K562 (cell line): ENCODE data around the gene EPHA10. TPM values are rescaled to one million over a fixed set of nuclear protein-coding genes. Genes with fewer than 3 reads are reported as not detected.

Experiments
- ATAC-seq: fragments of 200-7000 bp; cut with Tn5 transposase; 3 replicates; pipeline ENCODE4 v1.9.1; 2020; ENCODE audit warnings: moderate library complexity
- BruUV-seq: library from RNA; stranded (reverse); fragments of 400-500 nt; replicated peaks from 2 replicates; lab custom pipeline; 2021; lab: Mats Ljungman, UMichigan
- CTCF ChIA-PET: fragments of 300-600 bp; formaldehyde crosslinking; extraction: SDS; loops from one replicate; lab custom pipeline; 2021; ENCODE audit warnings: low intra/inter-chr PET ratio; lab: Yijun Ruan, JAX
- POLR2A ChIA-PET: fragments of 300-600, 350-650 bp; sonication (Branson Sonifier 250); formaldehyde crosslinking; extraction: SDS; loops from one replicate; lab custom pipeline; 2021; ENCODE audit warnings: antibody characterized with exemption, inconsistent platforms; lab: Yijun Ruan, JAX
- DNase-seq, 4 experiments: peaks; one replicate each; pipeline versions ENCODE4 v3.0.0 to v3.0.0-alpha.2; 2011 to 2018; ENCODE audit warnings: low spot score in 3 of 4, mixed read lengths in 3 of 4; ENCODE audit errors: extremely low read depth in 1 of 4
- FAIRE-seq: peaks from 2 replicates; lab custom pipeline; 2011; peaks lifted over from hg19 to GRCh38; lab: Jason Lieb, UNC
- H2AFZ ChIP-seq: 2 replicates; pipeline ENCODE4 v1.6.0; 2011; ENCODE audit warnings: low read depth, low read length, control low read depth, inconsistent platforms
- H3K27ac ChIP-seq: fragments of 200-600 bp; 3 replicates; pipeline ENCODE4 v1.8.0; 2011; ENCODE audit warnings: low read depth, mild to moderate bottlenecking, control low read depth, inconsistent platforms, low read length, moderate library complexity, mixed read lengths; ENCODE audit errors: extremely low read depth
- H3K27me3 ChIP-seq, 2 experiments: fragments of 300-600 bp in 1 of 2; 2 replicates in 1 of 2; 3 replicates in 1 of 2; pipeline versions ENCODE4 v1.6.0 to v1.8.0; 2011; ENCODE audit warnings: inconsistent platforms in 2 of 2, low read length in 2 of 2, mild to moderate bottlenecking in 1 of 2, mixed read lengths in 1 of 2, moderate library complexity in 1 of 2; ENCODE audit not compliant: control insufficient read depth in 2 of 2, insufficient read depth in 2 of 2
- H3K36me3 ChIP-seq: fragments of 300-600 bp; 3 replicates; pipeline ENCODE4 v1.8.0; 2011; ENCODE audit warnings: mild to moderate bottlenecking, low read length, inconsistent platforms; ENCODE audit not compliant: control insufficient read depth, insufficient read depth
- H3K4me1 ChIP-seq, 2 experiments: fragments of 200-600 bp in 1 of 2; replicated peaks in 1 of 2; 2 replicates in 1 of 2; 3 replicates in 1 of 2; pipeline versions ENCODE4 v1.5.1 to v1.8.0; 2011; ENCODE audit warnings: inconsistent platforms in 2 of 2, low read length in 2 of 2, mild to moderate bottlenecking in 1 of 2, mixed read lengths in 1 of 2, moderate library complexity in 1 of 2; ENCODE audit not compliant: control insufficient read depth in 2 of 2, insufficient read depth in 2 of 2
- H3K4me2 ChIP-seq: 2 replicates; pipeline ENCODE4 v1.6.1; 2011; ENCODE audit warnings: low read length, control low read depth, inconsistent platforms, mixed read lengths; ENCODE audit not compliant: insufficient read depth
- H3K4me3 ChIP-seq: fragments of 200-600 bp; sonication (generic), shearing (Covaris generic); 2 replicates; pipeline ENCODE4 v1.5.1; 2016; ENCODE audit warnings: control low read depth, inconsistent platforms
- H3K79me2 ChIP-seq: fragments of 200-600 bp; 3 replicates; pipeline ENCODE4 v1.8.0; 2011; ENCODE audit warnings: low read length, inconsistent platforms; ENCODE audit not compliant: control insufficient read depth, insufficient read depth
- H3K9ac ChIP-seq, 2 experiments: 2 replicates each; pipeline versions ENCODE4 v1.6.0 to v1.6.1; 2011; ENCODE audit warnings: low read depth in 2 of 2, low read length in 2 of 2, control low read depth in 1 of 2, inconsistent platforms in 1 of 2, mild to moderate bottlenecking in 1 of 2, mixed read lengths in 1 of 2; ENCODE audit not compliant: insufficient read depth in 1 of 2
- H3K9me1 ChIP-seq: one replicate; pipeline ENCODE4 v1.6.0; 2011; ENCODE audit warnings: inconsistent platforms, mild to moderate bottlenecking, low read length, moderate library complexity; ENCODE audit not compliant: control insufficient read depth, insufficient read depth
- H3K9me3 ChIP-seq: replicated peaks from 2 replicates; pipeline ENCODE4 v1.5.1; 2011; ENCODE audit warnings: low read depth, low read length, inconsistent platforms; ENCODE audit not compliant: control insufficient read depth, insufficient read depth
- H4K20me1 ChIP-seq: replicated peaks from 2 replicates; pipeline ENCODE4 v1.6.1; 2011; ENCODE audit warnings: low read length, inconsistent platforms, mixed read lengths; ENCODE audit not compliant: control insufficient read depth, insufficient read depth
- FOXM1 ChIP-seq, 2 experiments: fragments of 450-650 bp in 1 of 2; sonication (generic) in 1 of 2; formaldehyde crosslinking in 1 of 2; IDR thresholded peaks; 2 replicates each; pipeline versions ENCODE4 v1.6.1 to v1.9.0; 2017 to 2022; ENCODE audit warnings: low read depth in 2 of 2, mild to moderate bottlenecking in 2 of 2, missing genetic modification reagents in 1 of 2, moderate library complexity in 1 of 2
- HDAC6 ChIP-seq: IDR thresholded peaks from 2 replicates; pipeline ENCODE4 v1.6.1; 2012; ENCODE audit warnings: low read depth, mild to moderate bottlenecking, control low read depth, inconsistent platforms, low read length, moderate library complexity
- ZBTB7A ChIP-seq: IDR thresholded peaks from 2 replicates; pipeline ENCODE4 v1.6.1; 2011; ENCODE audit warnings: low read depth, mild to moderate bottlenecking, low read length, moderate library complexity, borderline replicate concordance; ENCODE audit not compliant: control insufficient read depth
- ZNF277 ChIP-seq: fragments of 250-450 bp; sonication (Bioruptor Pico); IDR thresholded peaks from 2 replicates; pipeline ENCODE4 v1.8.0; 2022; ENCODE audit warnings: inconsistent platforms, mild to moderate bottlenecking, moderate library complexity, borderline replicate concordance
- ZNF445 ChIP-seq: fragments of 250-450 bp; sonication (Bioruptor Pico); IDR thresholded peaks from 2 replicates; pipeline ENCODE4 v1.4.0; 2020; ENCODE audit warnings: low read depth, mild to moderate bottlenecking, moderate library complexity
- WGBS: fragments of 100-300 bp; shearing (Covaris generic); methylation state at CpG from one replicate; pipeline ENCODE4 v1.1.6; 2016; ENCODE audit warnings: low coverage, mixed read lengths; ENCODE audit not compliant: insufficient coverage; ENCODE audit errors: missing lambda C conversion rate; 5-methylcytosine and 5-hydroxymethylcytosine counted together
- in situ Hi-C: fragments of 300-500 bp; cut with MboI; formaldehyde crosslinking; loops from 4 replicates; pipeline ENCODE4 v1.15.0; 2018; ENCODE audit warnings: inconsistent platforms, mixed read lengths
- intact Hi-C: fragments of 100-400 bp; cut with micrococcal nuclease; formaldehyde crosslinking; loops from 2 replicates; pipeline ENCODE4 v1.14.2; 2022
- polyA plus RNA-seq, 8 experiments: library from polyadenylated mRNA; depleted of rRNA in 4 of 8; stranded (reverse) in 5 of 8; unstranded in 3 of 8; fragments of >200 nt; fragmentation: Nextera tagmentation in 2 of 8; fragmentation: Illumina TruSeq in 1 of 8; extraction: Ambion mirVana in 2 of 8; extraction: Trizol in 1 of 8; gene quantifications; 2 replicates each; pipeline versions ENCODE4 v1.2.1 to v1.2.3, GENCODE V29; 2011 to 2014; ENCODE audit warnings: inconsistent platforms in 1 of 8, missing spikeins in 1 of 8
- total RNA-seq, 7 experiments: library from RNA; depleted of rRNA in 6 of 7; stranded (reverse); fragments of >200 nt in 6 of 7; fragmentation: Illumina TruSeq in 2 of 7; extraction: Trizol in 2 of 7; gene quantifications; 2 replicates each; pipeline versions ENCODE4 v1.2.1 to v1.2.3, GENCODE V29; 2011 to 2021; ENCODE audit warnings: low replicate concordance in 1 of 7
- TF ChIP-seq, protein P1 (sequence below): fragments of 250-450 bp; sonication (Bioruptor Pico); IDR thresholded peaks from 2 replicates; pipeline ENCODE4 v1.4.0; 2020; ENCODE audit warnings: mild to moderate bottlenecking
- TF ChIP-seq, protein P2 (sequence below): sonication (generic); formaldehyde crosslinking; IDR thresholded peaks from 2 replicates; pipeline ENCODE4 v1.8.1; 2023; ENCODE audit warnings: mild to moderate bottlenecking, missing genetic modification reagents, moderate library complexity

EPHA10 gene
- total and polyA plus RNA-seq, 9 of the 15 experiments (the other 6 are each of a cell fraction or from before 2014, with no cell fraction given) = 0.03 TPM; not detected in 8

DNA sequence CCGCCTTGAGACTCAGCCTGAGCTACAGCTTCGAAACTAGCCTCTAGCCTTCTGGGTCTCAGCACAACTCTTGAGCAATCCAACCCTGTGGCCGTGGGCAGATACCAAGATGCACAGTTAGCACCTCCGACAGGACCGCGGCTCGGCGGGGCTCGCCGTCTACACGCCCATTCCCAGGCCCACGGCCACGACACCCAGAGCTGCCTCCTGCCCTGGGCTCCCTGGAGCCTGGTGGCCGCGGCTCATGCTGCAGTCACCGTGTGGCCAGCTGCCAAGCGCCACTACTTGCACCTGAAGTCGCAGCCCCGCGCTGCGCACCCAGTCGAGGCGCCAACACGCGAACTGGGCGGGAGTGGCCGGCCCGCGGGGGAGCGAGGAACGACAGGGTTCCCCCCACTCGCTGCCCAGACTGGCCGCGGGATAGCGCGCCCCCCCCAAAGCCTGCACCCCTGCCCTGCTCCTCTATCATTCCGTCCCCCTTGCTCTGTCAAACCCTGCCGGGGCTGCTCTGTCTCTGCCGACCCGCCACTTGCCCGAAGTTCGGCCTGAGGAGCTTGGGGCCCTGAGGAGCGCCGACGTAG is 73.3 kb downstream of the EPHA10 start (continued):
- no peak for TF ChIP-seq ZNF445 (CRISPR knock-in tag)
- no peak for TF ChIP-seq HDAC6

GRCh38 chr1:37688926-37689325 is 76.0 kb downstream of the EPHA10 start:
- Histone ChIP-seq H3K27ac (peak overlapping the region; percentile 86), H3K4me2 (peak overlapping the region; percentile 94), H3K79me2 (peaks cover 60% of the 10 kb centered on the region), H4K20me1 (no peaks in the 10 kb centered on the region), H3K27me3 (no peaks in the 10 kb centered on the region), H3K36me3 (peaks cover 56% of the 10 kb centered on the region), H3K4me3 (peak overlapping the region; percentile 92), H3K9me1 (no peaks in the 10 kb centered on the region), H3K4me1 (peaks cover 19 to 32% of the 10 kb centered on the region in 2 experiments), H3K9ac (peak overlapping the region; percentile 95 to 98), H3K9me3 (no peaks in the 10 kb centered on the region), H2AFZ (no peak overlapping the region)
- WGBS = 39% methylated on average over 4 of the region's 4 CpGs
- TF ChIP-seq ZNF277 (CRISPR knock-in tag) (no peak), FOXM1 (IDR thresholded peaks at IDR 0.05; ENCODE audit: low read depth) (no peak), FOXM1 (CRISPR knock-in tag; IDR thresholded peaks at IDR 0.05; ENCODE audit: low read depth) (0 out of 2 replicates have a peak, but pooled peaks have one; percentile 1), ZBTB7A (no peak)
- TF ChIP-seq, protein P1, sequence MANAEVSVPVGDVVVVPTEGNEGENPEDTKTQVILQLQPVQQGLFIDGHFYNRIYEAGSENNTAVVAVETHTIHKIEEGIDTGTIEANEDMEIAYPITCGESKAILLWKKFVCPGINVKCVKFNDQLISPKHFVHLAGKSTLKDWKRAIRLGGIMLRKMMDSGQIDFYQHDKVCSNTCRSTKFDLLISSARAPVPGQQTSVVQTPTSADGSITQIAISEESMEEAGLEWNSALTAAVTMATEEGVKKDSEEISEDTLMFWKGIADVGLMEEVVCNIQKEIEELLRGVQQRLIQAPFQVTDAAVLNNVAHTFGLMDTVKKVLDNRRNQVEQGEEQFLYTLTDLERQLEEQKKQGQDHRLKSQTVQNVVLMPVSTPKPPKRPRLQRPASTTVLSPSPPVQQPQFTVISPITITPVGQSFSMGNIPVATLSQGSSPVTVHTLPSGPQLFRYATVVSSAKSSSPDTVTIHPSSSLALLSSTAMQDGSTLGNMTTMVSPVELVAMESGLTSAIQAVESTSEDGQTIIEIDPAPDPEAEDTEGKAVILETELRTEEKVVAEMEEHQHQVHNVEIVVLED (CRISPR knock-in tag) = no peak
- TF ChIP-seq, protein P2, sequence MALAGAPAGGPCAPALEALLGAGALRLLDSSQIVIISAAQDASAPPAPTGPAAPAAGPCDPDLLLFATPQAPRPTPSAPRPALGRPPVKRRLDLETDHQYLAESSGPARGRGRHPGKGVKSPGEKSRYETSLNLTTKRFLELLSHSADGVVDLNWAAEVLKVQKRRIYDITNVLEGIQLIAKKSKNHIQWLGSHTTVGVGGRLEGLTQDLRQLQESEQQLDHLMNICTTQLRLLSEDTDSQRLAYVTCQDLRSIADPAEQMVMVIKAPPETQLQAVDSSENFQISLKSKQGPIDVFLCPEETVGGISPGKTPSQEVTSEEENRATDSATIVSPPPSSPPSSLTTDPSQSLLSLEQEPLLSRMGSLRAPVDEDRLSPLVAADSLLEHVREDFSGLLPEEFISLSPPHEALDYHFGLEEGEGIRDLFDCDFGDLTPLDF (CRISPR knock-in tag) = 0 out of 2 replicates have a peak, but pooled peaks have one; percentile 40
- no TSS peak for BruUV-seq
- intact Hi-C loops = no loop called here
- in situ Hi-C loops = no loop called here
- POLR2A ChIA-PET = interaction anchor here (0.6 to 5.4 kb wide), 11 partner anchors 8 to 623 kb away, joined by 3 to 49 read pairs (median 4); partner anchors contain the start of gene MTF1
- no peak for FAIRE-seq
- peak in 1 of 4 experiments; percentile 22 for DNase-seq
- ATAC-seq = no peak
- CTCF ChIA-PET = no interaction called here
